D341Med (cell line): ENCODE data around the gene RMI1.
"Not testable (repeated sequence)": the region's sequence is repeated elsewhere in the genome, so short reads cannot be mapped to it uniquely, and the experiment has no call there.

Experiments
- DNase-seq: peaks from one replicate; pipeline ENCODE4 v3.0.0; 2012; ENCODE audit warnings: low spot score

Gene RMI1

GRCh38 chr9:84007662-84008061, 27.1 kb downstream of the RMI1 start:
- no peak for DNase-seq

GRCh38 chr9:84024041-84024575, 43.5 kb downstream of the RMI1 start:
- no peak for DNase-seq

DNA sequence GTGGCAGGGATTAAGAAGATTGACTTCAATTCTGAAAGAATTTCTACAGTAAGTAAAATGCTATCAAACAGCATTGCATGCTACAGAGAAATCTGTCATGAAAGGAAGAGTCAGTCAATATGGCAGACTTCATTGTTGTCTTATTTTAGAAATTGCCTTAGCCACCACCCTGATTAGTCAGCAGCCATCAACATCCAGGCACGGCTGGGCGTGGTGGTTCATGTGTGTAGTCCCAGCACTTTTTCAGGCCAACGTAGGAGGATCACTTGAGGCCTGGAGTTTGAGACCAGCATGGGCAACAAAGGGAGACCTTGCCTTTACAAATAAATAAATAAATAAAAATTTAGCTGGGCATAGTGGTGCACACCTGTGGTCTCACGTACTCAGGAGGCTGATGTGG, 46.6 kb downstream of the RMI1 start:
- no peak for DNase-seq

GRCh38 chr9:84031534-84031933, 50.9 kb downstream of the RMI1 start:
- no peak for DNase-seq

- DNase-seq = not testable (repeated sequence)
These were observed 61.3 kb downstream of the RMI1 start for GRCh38 chr9:84041857-84042256.

DNA sequence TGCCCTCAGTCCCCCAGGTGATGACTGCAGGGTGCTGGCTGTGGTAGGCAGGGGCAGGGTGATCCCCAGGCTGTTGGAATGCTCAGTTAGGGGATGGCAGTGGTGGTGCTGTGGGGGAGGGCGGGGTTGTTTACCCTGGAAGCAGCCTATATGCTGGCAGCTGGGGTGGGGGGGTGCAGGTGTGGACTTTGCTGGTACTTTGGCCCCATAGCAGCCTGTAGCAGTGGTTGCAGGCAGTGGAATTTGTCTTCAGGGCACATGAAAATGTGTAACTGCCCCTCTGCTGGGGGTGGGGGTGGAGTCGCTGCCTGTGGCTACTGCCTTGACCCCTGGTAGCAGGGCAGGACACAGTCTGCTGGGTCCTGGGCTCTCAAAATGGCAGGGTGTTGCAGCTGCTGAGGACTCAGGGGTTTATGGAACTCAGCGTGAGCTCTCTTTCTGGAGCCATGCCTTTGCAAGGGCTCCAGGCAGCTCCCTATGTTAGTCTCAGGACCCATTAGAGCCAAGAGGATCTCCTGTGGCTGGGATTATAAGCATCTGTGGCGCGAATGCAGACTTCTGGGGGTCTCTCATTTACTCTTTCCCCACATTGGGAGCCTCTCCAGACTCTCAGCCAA, 65.0 kb downstream of the RMI1 start:
- DNase-seq = no peak
